ENCODE data around the gene USP34.
A peak's percentile ranks its signal among the peaks of the same experiment; 100 is the strongest.
"Not testable (repeated sequence)": the region's sequence is repeated elsewhere in the genome, so short reads cannot be mapped to it uniquely, and the experiment has no call there.

The USP34 gene

DNA sequence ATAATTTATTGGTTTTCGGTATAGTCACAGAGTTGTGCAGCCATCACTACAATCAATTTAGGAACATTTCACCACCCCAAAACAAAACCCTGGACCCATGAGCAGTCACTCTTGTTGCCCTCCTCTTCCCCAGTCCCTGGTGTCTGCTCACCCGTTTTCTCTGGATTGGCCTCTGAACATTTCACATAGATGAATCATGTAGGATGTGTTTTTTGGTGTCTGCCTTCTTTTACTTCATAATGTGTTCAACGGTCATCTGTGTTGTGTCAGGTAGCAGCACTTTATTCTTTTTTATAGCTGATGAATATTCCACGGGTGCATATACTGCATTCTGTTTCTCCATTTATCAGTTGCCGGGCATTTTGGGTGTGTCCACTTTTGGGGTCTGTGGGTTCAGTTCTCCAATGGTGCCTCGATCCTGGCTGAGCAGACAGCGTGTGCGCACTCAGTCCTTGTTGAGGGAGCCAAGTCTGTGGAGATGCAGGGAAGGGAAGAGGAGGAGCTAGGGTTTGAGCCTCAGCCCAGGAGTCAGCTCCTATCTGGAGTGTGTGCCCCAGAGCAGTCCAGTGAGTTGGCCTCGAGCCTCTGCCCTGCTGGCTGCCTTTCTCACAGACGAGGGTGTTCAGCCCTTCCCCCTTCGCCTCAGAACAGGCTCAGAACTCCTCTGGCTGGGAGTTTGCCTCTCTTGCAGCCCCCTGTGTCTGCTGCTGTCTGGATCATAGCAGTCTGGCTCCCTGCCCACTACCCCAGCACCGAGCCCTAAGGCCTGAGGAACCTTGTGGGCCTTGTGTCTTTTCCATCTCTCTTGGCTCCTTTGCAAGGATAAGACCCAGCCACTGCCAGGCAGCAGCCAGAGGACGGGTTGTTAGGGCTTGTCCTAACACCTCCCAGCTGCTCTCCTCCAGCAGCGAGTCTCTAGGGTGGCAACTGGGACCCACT is 290.9 kb downstream of the USP34 start:
- peak; percentile 48 for DNase-seq

- no peak for DNase-seq
Observed at GRCh38 chr2:61178603-61179545, 292.0 kb downstream of the USP34 start.

GRCh38 chr2:61177727-61178549 is 292.9 kb downstream of the USP34 start:
- DNase-seq, result peak; percentile 34

GRCh38 chr2:61176755-61177726 is 293.8 kb downstream of the USP34 start:
- peak; percentile 94 for DNase-seq

DNA sequence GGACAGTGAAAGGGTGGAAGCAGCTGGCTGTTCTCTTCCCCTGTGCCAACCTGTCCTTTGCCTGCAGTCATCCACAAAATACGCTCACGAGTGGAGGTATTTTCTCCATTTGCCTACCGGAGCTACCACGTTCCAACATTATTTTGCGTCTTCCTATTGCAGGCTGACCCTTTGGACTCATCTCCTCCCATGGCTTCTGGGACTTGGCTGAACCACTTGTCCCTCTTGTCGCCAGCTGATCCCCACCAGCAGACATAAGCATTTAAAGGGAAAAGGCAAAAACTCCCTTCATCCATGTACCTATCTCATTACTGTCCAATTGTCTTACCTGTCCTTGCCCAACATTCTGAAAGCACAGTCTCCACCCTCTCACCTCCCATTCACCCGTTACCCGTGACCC is 295.9 kb downstream of the USP34 start:
- DNase-seq, result no peak

- DNase-seq, result no peak
Observed at GRCh38 chr2:61173116-61173515, 297.8 kb downstream of the USP34 start.

DNA sequence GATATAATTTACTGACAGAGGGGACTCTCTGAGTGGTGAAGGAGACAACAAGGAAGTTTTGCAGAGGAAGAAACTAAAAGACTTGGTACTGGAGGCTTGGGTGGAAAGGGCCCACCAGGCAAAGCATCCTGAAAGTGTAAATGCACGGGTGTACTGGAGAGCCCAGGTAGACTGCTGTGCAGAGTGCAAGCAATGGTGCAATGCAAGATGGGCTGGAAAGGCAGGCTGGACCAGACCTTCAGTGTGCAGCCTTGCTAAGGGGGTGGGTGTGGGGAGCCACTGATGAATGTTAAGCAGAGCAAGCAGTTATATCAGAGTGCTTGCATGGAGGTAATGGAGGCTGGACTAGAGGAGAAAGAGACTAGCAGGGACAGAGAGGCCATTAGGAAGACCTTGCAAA is 298.2 kb downstream of the USP34 start:
- DNase-seq, result no peak

DNA sequence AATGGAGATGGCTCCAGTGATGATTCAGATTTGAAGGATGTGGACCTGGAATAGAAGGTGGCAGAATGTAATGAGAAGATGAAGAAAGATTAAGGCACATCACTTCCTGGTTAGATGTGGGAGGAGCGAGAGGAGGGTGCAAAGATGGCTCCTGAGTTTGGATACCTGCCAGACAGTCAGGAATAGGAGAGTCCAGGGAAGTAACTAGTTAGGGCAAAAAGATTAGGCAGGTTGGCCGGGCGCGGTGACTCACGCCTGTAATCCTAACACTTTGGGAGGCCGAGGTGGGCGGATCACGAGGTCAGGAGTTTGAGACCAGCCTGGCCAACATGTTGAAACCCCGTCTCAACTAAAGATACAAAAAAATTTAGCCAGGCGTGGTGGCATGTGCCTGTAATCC is 303.3 kb downstream of the USP34 start:
- DNase-seq, result no peak

DNA sequence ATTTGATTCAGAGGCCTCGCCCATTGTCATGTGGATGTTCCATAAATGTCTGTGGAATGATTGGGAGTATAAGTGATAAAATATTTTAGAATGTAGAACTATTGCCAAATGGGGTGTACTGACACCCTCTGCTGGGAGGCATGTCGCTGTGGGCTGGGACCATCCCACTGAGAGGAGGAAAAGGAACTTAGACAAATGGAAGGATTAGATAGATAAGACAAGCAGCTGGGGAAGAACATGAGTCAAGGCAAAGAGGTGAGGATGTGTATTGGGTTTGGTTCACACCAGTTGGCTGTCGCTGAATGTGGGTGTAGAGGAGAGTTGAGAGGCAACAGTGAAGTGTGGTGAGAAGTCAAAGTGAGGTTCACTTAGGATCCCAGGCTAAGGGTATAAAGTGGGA is 304.9 kb downstream of the USP34 start:
- DNase-seq, result peak; percentile 14

- not testable (repeated sequence) for DNase-seq
Observed at GRCh38 chr2:61165082-61165481, 305.8 kb downstream of the USP34 start.

DNA sequence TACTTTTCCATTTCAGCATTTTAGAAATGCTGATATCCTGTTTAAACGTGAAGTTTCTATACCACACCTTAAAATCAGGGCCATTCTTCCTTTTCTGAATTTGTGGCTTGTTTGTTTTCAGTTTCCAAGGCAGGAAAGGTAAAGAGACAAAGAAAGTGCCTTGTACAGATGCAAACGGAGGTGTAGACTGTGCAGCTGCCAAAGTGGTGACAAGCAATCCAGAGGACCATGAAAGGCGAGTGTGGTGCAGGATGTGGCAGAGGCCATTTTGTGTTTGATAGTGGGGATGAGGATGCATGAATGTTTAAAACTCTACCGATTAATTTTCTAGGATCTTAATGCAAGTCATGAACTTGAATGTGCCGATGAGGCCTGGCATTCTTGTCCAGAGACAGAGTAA is 308.2 kb downstream of the USP34 start:
- DNase-seq, result no peak

DNA sequence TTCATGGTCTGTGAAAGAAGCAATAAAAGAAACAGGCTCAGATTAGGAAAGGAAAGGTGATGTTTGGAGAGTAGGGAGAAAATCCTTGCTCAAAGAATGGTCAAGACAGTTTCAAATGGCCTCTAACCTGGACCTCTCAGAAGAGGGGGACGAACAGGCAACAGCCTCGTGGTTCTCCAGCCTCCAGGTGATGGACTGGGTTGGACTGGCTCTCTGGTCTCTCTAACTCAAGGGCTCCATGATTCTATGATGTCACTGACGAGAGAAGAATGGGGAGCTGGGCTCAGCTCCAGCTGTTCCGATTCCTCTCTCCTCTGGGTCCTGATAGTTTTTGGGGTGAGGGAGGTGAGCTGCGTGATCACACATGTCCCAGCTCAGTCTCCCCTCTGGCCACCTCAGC is 309.0 kb downstream of the USP34 start, which contains the start of gene C2orf74:
Gene C2orf74, plus strand, starts transcription at position 301 of the 400 bp plus-strand sequence. CDS start 327 bp downstream, outside the sequence.
- no peak for DNase-seq

GRCh38 chr2:61158356-61158955 is 312.4 kb downstream of the USP34 start:
- no peak for DNase-seq

DNA sequence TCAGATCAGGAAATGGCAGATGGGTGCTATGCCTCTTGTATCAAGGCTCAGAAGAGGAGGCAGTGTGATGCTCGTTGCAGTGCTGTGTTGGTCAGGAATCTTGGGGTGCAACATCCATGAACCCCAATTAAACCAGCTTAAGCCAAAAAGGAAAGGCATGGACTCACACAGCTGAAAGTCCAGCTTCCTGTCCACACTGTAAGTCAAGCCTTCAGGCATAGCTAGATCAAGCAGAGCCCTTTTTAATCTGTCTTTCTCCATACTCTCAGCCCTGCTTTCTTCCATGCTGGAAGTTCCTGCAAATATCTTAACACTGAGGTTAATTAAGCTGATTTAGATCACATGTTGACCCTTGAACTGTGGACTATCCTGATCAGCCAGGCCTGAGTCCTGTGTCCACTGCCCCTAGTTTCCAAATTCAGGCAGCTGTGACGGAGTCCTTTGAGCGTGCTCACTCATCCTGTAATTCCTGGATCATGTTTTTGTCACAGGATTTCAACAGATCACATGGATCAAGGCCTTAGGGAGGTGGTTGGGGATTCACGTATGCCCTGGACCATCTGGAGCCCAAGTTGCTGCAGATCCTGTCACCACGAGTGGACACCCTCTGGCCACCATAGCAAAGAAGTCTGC is 313.4 kb downstream of the USP34 start:
- DNase-seq, result no peak

DNA sequence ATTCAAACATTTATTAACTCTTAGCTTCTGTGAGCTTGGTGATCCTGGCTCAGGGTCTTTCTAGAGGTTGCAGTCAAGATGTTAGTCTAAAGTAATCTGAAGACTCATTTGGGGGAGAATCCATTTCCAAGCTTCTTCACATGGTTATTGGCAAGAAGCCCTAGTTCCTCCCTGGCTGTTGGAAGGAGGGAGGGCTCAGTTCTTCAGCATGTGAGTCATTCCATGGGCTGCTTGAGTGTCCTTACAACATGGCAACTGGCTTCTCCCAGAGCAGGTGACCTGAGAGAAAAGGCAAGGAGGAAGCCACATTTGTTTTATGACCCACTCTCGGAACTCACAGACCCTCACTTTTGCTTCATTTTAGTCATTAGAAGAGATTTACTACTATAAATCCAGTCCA is 319.5 kb downstream of the USP34 start:
- DNase-seq, result peak; percentile 17

DNA sequence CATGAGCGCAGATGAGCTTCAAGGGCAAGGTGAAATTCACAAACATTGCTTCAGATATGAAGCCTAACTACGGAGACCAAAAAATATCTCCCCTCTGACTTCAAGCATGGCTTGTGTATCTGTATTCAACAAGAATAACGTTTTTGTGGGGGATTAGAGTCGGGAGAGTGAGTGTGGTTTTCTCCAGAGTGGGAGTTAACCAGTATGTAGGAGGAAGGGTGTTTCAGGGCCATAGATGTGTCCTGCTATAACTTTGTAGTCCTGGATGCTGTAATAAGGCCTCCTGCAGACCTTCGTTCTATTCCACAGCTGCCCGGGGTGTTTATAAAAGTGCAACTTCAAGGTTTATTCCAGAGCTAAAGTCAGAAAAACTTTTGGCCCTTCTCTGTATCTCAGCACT is 321.8 kb downstream of the USP34 start:
- DNase-seq, result no peak

GRCh38 chr2:61148091-61148490 is 322.8 kb downstream of the USP34 start:
- not testable (repeated sequence) for DNase-seq

DNA sequence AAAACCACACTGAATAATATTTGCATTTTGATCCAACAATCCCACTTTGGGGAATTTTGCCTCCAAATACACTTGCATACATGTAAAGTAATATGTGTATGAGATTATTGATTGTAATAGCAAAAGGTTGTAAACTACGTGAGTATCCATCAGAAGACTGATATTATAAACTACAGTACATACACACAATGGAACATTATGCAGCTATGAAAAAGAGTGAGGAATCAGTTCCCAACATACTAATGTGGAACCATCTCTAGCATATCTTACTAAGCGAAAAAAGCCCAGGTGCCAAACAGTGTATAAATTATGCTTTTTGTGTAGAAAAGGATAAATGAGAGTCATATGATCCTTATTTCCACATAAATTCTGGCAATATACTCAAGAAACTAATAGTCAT is 324.9 kb downstream of the USP34 start:
- DNase-seq, result no peak

GRCh38 chr2:61144697-61145268 is 326.1 kb downstream of the USP34 start:
- peak; percentile 97 for DNase-seq

GRCh38 chr2:61141151-61141550 is 329.7 kb downstream of the USP34 start:
- no peak for DNase-seq
